BJ (cell line): ENCODE measurements around the gene IRAK4. TPM values are rescaled to one million over a fixed set of nuclear protein-coding genes. Genes with fewer than 3 reads are reported as not detected.

Experiments
- CTCF ChIA-PET: fragments of 350-600 bp; formaldehyde crosslinking; extraction: SDS; loops from one replicate; lab custom pipeline; 2021; ENCODE audit warnings: antibody characterized with exemption, inconsistent platforms; lab: Yijun Ruan, JAX
- POLR2A ChIA-PET: fragments of 300-600 bp; sonication (Branson Sonifier 250); formaldehyde crosslinking; extraction: SDS; loops from one replicate; lab custom pipeline; 2021; ENCODE audit warnings: antibody characterized with exemption; lab: Charles Lee
- DNase-seq: peaks from one replicate; pipeline ENCODE4 v3.0.0-alpha.2; 2011; ENCODE audit warnings: low read depth
- H3K27me3 ChIP-seq: 2 replicates; pipeline ENCODE4 v1.6.0; 2011; ENCODE audit warnings: low read length; ENCODE audit not compliant: control insufficient read depth, insufficient read depth
- H3K36me3 ChIP-seq: 2 replicates; pipeline ENCODE4 v1.5.1; 2011; ENCODE audit warnings: low read length; ENCODE audit not compliant: control insufficient read depth, insufficient read depth
- H3K4me3 ChIP-seq: 2 replicates; pipeline ENCODE4 v1.5.1; 2011; ENCODE audit warnings: low read depth, mild to moderate bottlenecking, control low read depth, low read length
- polyA plus RNA-seq: library from polyadenylated mRNA; depleted of rRNA; stranded (reverse); fragments of >200 nt; gene quantifications from 2 replicates; pipeline ENCODE4 v1.2.3, GENCODE V29; 2011
- TF ChIP-seq, protein P1 (sequence below): IDR thresholded peaks from 2 replicates; pipeline ENCODE4 v1.5.1; 2011; ENCODE audit warnings: low read depth, mild to moderate bottlenecking, control low read depth, inconsistent platforms, low read length, moderate library complexity; ENCODE audit not compliant: insufficient read depth

The IRAK4 gene
- polyA plus RNA-seq, 1 experiment: 11.3 TPM

DNA sequence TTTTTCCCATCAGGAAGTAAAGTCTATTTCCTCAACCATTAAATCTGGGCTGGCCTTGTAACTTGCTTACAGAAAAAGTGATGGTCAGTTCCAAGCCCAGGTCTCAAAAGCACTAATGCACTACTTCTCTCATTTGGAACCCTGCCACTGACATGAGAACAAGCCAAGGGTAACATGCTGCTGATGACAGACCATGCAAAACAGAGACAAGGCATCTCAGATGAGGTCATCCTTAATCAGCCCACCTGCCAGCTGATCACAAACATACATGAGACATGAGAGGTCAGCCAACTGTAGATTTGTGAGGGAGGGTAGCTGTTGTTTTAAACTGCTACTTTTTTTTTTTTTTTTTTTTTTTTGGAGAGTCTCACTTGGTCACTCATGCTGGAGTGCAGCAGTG, 31.2 kb downstream of the IRAK4 start:
- TF ChIP-seq, protein P1, sequence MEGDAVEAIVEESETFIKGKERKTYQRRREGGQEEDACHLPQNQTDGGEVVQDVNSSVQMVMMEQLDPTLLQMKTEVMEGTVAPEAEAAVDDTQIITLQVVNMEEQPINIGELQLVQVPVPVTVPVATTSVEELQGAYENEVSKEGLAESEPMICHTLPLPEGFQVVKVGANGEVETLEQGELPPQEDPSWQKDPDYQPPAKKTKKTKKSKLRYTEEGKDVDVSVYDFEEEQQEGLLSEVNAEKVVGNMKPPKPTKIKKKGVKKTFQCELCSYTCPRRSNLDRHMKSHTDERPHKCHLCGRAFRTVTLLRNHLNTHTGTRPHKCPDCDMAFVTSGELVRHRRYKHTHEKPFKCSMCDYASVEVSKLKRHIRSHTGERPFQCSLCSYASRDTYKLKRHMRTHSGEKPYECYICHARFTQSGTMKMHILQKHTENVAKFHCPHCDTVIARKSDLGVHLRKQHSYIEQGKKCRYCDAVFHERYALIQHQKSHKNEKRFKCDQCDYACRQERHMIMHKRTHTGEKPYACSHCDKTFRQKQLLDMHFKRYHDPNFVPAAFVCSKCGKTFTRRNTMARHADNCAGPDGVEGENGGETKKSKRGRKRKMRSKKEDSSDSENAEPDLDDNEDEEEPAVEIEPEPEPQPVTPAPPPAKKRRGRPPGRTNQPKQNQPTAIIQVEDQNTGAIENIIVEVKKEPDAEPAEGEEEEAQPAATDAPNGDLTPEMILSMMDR: no peak
- ChIA-PET CTCF (interaction anchor here (1.2 kb wide), 1 partner anchor 31 kb away, joined by 4 read pairs; no protein-coding TSS in a partner anchor), POLR2A (interaction anchor here (0.6 kb wide), 1 partner anchor 1488 kb away, joined by 4 read pairs; no protein-coding TSS in a partner anchor)
- no peak overlapping the region for H3K4me3 ChIP-seq
- DNase-seq: no peak
- H3K27me3 ChIP-seq: no peaks in the 10 kb centered on the region
- H3K36me3 ChIP-seq: peaks cover 4% of the 10 kb centered on the region

DNA sequence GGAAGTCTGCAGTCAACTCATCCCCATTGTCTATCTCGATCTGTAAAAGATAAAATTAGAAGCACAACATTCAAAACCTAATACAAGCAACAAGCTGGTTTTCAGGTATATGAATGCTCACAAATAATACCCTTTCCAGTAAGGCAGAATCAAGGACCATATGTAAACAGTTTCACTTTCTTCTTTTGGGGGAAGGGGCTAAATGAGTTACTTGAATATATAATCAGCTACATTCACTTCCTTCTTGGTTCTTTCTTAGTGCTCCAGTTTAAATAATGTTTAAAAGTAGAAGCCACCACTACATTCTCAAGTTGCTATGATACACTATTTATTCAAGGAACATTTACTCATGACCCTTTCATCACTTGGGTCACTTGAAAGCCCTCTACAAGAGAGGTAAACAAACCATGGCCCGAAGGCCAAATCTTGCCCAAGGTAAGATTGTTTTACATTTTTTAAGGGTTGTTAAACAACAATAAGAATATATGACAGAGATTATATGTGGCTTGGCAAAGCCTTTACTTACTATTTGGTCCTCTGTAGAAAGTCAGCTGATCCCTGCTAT, 37.0 kb downstream of the IRAK4 start:
- TF ChIP-seq, protein P1: no peak
- Histone ChIP-seq H3K4me3 (no peak overlapping the region), H3K27me3 (no peaks in the 10 kb centered on the region), H3K36me3 (no peaks in the 10 kb centered on the region)
- CTCF ChIA-PET: interaction anchor here (1.1 kb wide), 1 partner anchor 9 kb away, joined by 3 read pairs; no protein-coding TSS in a partner anchor
- POLR2A ChIA-PET: no interaction called here
- DNase-seq: no peak

DNA sequence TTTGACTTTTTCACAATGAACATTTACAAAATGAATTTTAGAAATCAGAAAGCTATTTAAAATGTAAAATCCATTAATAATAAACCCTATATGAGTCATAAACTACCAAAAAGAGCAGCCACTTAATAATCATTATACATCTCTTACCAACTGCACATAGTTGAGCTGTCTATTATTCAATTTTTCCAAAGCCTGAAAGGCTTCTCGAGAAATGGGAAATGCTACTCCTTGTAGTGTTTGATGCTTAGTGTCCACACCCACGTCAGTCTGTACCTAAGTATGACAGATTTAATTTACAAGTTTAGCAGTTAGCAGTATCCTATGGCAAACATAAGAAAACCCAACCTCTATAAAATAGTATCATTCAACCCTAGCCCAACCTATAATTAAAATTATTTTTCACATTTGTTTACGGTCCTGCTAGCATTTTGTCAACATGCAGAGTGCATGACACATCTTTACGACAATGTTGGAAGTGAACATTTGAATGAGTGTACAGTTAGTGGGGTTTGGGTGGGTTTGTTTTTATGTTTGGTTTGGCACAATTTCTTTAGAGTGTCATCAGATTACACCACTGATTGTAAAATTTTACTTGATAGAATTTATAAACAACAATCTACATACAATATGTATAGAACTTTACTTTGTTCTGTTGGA, 38.9 kb downstream of the IRAK4 start:
- Histone ChIP-seq H3K4me3 (no peak overlapping the region), H3K36me3 (no peaks in the 10 kb centered on the region), H3K27me3 (no peaks in the 10 kb centered on the region)
- TF ChIP-seq, protein P1: no peak
- POLR2A ChIA-PET: no interaction called here
- CTCF ChIA-PET: interaction anchor here (0.7 kb wide), 1 partner anchor 10 kb away, joined by 3 read pairs; no protein-coding TSS in a partner anchor
- DNase-seq: no peak

DNA sequence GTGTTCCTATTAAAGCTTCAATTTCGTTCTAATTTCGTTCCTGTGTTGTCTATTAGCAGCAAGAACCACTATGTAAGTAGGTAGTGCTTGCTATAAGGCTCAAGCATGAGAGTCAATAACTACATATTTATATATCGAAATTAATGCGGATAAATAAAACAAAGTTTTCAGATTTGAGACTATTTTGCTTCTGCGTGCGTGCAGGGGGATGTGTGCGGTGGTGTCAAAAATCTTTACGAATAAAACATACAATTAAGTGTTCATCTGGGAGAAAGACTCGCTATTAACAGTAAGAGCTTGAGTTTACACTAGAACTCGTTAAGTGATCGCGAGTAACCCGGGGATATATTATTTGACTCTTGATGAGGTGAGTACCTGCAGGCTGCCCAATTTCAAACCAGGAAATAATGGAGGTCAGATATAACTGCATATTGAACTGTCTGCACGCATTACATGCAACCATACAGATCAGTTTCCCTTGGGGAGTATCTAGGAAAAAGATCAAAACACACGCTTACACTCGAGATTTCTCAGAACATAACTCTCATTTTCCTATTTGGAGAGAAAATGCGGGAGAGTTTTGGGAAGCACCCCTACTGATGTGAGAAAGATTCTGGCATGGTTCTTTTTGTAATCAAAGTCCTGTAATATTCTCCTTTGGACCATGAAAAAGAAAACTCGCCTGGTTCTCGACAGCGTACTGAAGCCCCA, 46.6 kb downstream of the IRAK4 start:
- Histone ChIP-seq H3K27me3 (no peaks in the 10 kb centered on the region), H3K4me3 (peak overlapping the region; percentile 87), H3K36me3 (no peaks in the 10 kb centered on the region)
- ChIA-PET CTCF (interaction anchor here (0.6 to 2.9 kb wide), 13 partner anchors 9 to 1338 kb away, joined by 3 to 13 read pairs (median 3); no protein-coding TSS in a partner anchor), POLR2A (interaction anchor here (1.2 kb wide), 1 partner anchor 77 kb away, joined by 4 read pairs; no protein-coding TSS in a partner anchor)
- no peak for DNase-seq
- TF ChIP-seq, protein P1: no peak
